Thoracic aorta (tissue), 2 donors: ENCODE measurements around the gene PRMT6. TPM values are rescaled to one million over a fixed set of nuclear protein-coding genes. Genes with fewer than 3 reads are reported as not detected.

Source experiments
- ATAC-seq: fragments of 150-250 bp; one replicate; pipeline ENCODE4 v1.8.0; 2017; ENCODE audit warnings: low read depth; ENCODE audit not compliant: insufficient number of reproducible peaks, low FRiP score
- DNase-seq: peaks from one replicate; pipeline ENCODE4 v3.0.0-alpha.2; 2020; ENCODE audit warnings: low spot score
- H3K27ac ChIP-seq, 2 donors: fragments of 200-600 bp; sonication (generic); 1 replicate in 1 of 2; 2 replicates in 1 of 2; pipeline ENCODE4 v1.5.1; 2016; ENCODE audit warnings: mild to moderate bottlenecking in 2 of 2, moderate library complexity in 2 of 2
- H3K27me3 ChIP-seq: fragments of 200-600 bp; sonication (generic); replicated peaks from 2 replicates; pipeline ENCODE4 v1.6.0; 2016; ENCODE audit warnings: mild to moderate bottlenecking; ENCODE audit not compliant: insufficient read depth
- H3K36me3 ChIP-seq: fragments of 200-600 bp; sonication (generic); one replicate; pipeline ENCODE4 v1.5.1; 2016
- H3K4me1 ChIP-seq, 2 donors: fragments of 200-600 bp; sonication (generic); 1 replicate in 1 of 2; 2 replicates in 1 of 2; pipeline versions ENCODE4 v1.5.1 to v1.6.0; 2016; ENCODE audit warnings: low read depth in 2 of 2, mild to moderate bottlenecking in 1 of 2; ENCODE audit not compliant: control insufficient read depth in 1 of 2
- H3K4me3 ChIP-seq: fragments of 200-600 bp; sonication (generic); 2 replicates; pipeline ENCODE4 v1.5.1; 2016; ENCODE audit warnings: mild to moderate bottlenecking
- H3K9me3 ChIP-seq: fragments of 200-600 bp; sonication (generic); 2 replicates; pipeline ENCODE4 v1.5.1; 2016
- total RNA-seq, 2 donors: library from RNA; depleted of rRNA; stranded (reverse); fragments of >200 nt; gene quantifications; one replicate each; pipeline versions ENCODE4 v1.1.0 to v1.2.3, GENCODE V29; 2016
- TF ChIP-seq, protein P1 (sequence below): fragments of 200-600 bp; sonication (generic); IDR thresholded peaks from one replicate; pipeline ENCODE4 v1.5.1; 2019; ENCODE audit warnings: antibody characterized with exemption

Gene PRMT6
- 10 to 100 TPM in 1 of 2 donors, 1 to 10 TPM in 1; 6.4 to 14.0 TPM for total RNA-seq

GRCh38 chr1:107056426-107057196 lies at the start of gene PRMT6:
PRMT6 (plus strand) TSS chr1:107056674; CDS start chr1:107056716, 42 bp downstream.
- DNase-seq, result peak; percentile 22
- peaks cover 4% of the 10 kb centered on the region for H3K36me3 ChIP-seq
- no peaks in the 10 kb centered on the region for H3K27me3 ChIP-seq
- peaks cover 0 to 12% of the 10 kb centered on the region in 2 donors for H3K4me1 ChIP-seq
- H3K9me3 ChIP-seq, result no peaks in the 10 kb centered on the region
- peak within 1 kb of the TSS; percentile 94 for H3K4me3 ChIP-seq
- TF ChIP-seq, protein P1, sequence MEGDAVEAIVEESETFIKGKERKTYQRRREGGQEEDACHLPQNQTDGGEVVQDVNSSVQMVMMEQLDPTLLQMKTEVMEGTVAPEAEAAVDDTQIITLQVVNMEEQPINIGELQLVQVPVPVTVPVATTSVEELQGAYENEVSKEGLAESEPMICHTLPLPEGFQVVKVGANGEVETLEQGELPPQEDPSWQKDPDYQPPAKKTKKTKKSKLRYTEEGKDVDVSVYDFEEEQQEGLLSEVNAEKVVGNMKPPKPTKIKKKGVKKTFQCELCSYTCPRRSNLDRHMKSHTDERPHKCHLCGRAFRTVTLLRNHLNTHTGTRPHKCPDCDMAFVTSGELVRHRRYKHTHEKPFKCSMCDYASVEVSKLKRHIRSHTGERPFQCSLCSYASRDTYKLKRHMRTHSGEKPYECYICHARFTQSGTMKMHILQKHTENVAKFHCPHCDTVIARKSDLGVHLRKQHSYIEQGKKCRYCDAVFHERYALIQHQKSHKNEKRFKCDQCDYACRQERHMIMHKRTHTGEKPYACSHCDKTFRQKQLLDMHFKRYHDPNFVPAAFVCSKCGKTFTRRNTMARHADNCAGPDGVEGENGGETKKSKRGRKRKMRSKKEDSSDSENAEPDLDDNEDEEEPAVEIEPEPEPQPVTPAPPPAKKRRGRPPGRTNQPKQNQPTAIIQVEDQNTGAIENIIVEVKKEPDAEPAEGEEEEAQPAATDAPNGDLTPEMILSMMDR, result no peak
- H3K27ac ChIP-seq, result peak within 1 kb of the TSS; percentile 78 to 87
- ATAC-seq, result peak; percentile 60

DNA sequence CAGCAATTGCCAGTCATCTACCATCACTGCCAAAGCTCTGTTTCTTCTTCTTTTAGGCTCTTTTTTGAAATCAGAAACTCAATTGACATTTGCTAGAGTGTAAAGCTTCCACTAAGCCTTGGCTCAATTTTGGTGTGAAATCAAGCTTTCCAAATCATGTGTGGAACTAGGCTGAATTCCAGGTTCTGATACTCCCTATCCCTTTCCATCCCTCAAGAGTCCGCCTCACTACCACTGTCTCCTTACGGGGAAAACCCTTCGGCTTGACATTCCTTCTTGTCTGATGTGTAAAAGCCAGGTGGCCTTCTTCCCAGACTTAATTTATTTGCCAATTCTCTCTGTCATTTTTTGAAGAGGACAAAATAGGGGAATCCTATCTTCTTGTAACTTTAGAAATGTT lies 47.2 kb upstream of the PRMT6 start:
- no peak overlapping the region for H3K4me3 ChIP-seq
- TF ChIP-seq, protein P1, result no peak
- H3K4me1 ChIP-seq, result no peaks in the 10 kb centered on the region
- no peaks in the 10 kb centered on the region for H3K36me3 ChIP-seq
- no peaks in the 10 kb centered on the region for H3K27me3 ChIP-seq
- ATAC-seq (no peak), DNase-seq (no peak)
- H3K9me3 ChIP-seq, result no peaks in the 10 kb centered on the region
- H3K27ac ChIP-seq, result no peak overlapping the region

DNA sequence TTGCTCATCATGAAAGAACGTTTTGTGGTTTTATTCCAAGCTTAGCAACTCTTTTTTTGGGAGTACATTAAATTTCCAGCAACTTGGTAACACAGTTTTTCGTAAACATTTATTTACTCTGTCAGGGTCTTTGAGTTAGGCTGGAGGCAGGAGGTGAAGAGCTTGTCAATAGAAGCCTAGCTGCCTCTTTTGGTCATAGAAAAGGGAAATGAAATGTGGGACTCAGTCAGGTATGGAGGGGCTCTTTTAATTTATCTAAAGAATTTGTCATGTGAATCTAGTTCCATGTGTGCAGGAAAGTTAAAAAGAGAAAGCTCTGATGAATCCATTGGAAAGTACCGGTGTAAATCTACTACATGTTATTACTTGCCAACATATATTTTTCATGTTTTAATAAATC lies 45.9 kb upstream of the PRMT6 start:
- H3K4me3 ChIP-seq, result no peak overlapping the region
- H3K9me3 ChIP-seq, result no peaks in the 10 kb centered on the region
- H3K36me3 ChIP-seq, result no peaks in the 10 kb centered on the region
- no peaks in the 10 kb centered on the region for H3K27me3 ChIP-seq
- DNase-seq (no peak), ATAC-seq (no peak)
- H3K4me1 ChIP-seq, result no peaks in the 10 kb centered on the region
- TF ChIP-seq, protein P1, result no peak
- no peak overlapping the region for H3K27ac ChIP-seq

- Histone ChIP-seq H3K4me3 (no peak overlapping the region), H3K27me3 (no peaks in the 10 kb centered on the region), H3K4me1 (no peaks in the 10 kb centered on the region), H3K36me3 (no peaks in the 10 kb centered on the region), H3K9me3 (no peaks in the 10 kb centered on the region), H3K27ac (no peak overlapping the region)
- TF ChIP-seq, protein P1, result no peak
- DNase-seq (no peak), ATAC-seq (no peak)
These were observed 40.0 kb upstream of the PRMT6 start for GRCh38 chr1:107016376-107016978.

- Histone ChIP-seq H3K27ac (no peak overlapping the region), H3K36me3 (no peaks in the 10 kb centered on the region), H3K4me3 (no peak overlapping the region), H3K9me3 (no peaks in the 10 kb centered on the region), H3K4me1 (no peaks in the 10 kb centered on the region), H3K27me3 (no peaks in the 10 kb centered on the region)
- TF ChIP-seq, protein P1, result no peak
- no peak for DNase-seq
- no peak for ATAC-seq
These were observed 38.0 kb upstream of the PRMT6 start for GRCh38 chr1:107018445-107018844.
